Psoas muscle (tissue), 8 donors: ENCODE measurements around the gene NOBOX. TPM values are rescaled to one million over a fixed set of nuclear protein-coding genes. Genes with fewer than 3 reads are reported as not detected.

Source experiments
- ATAC-seq, 4 donors: fragments of 200-7000 bp; cut with Tn5 transposase; one replicate each; pipeline ENCODE4 v1.9.1; 2020; ENCODE audit warnings: moderate library complexity in 3 of 4, mild to moderate bottlenecking in 2 of 4
- DNase-seq, 2 donors: peaks; one replicate each; pipeline ENCODE4 v3.0.0-alpha.2; 2020
- H3K27ac ChIP-seq: fragments of 200-600 bp; one replicate; pipeline ENCODE4 v1.8.0; 2022
- H3K27me3 ChIP-seq, 3 donors: fragments of 200-600 bp in 1 of 3; one replicate each; pipeline versions ENCODE4 v1.6.1 to v1.8.0; 2013 to 2022; ENCODE audit warnings: low read length in 2 of 3, mild to moderate bottlenecking in 2 of 3, moderate library complexity in 1 of 3; ENCODE audit not compliant: insufficient read depth in 3 of 3
- H3K36me3 ChIP-seq, 2 donors: fragments of 200-600 bp in 1 of 2; one replicate each; pipeline versions ENCODE4 v1.6.1 to v1.8.0; 2013 to 2022; ENCODE audit warnings: low read depth in 1 of 2, mild to moderate bottlenecking in 1 of 2, moderate library complexity in 1 of 2; ENCODE audit not compliant: insufficient read depth in 1 of 2
- H3K4me1 ChIP-seq: fragments of 200-600 bp; one replicate; pipeline ENCODE4 v1.8.0; 2022
- H3K4me3 ChIP-seq: fragments of 200-600 bp; one replicate; pipeline ENCODE4 v1.8.0; 2022; ENCODE audit warnings: mild to moderate bottlenecking
- H3K9me3 ChIP-seq: fragments of 200-600 bp; one replicate; pipeline ENCODE4 v1.8.0; 2022
- CTCF ChIP-seq: fragments of 200-600 bp; IDR thresholded peaks from one replicate; pipeline ENCODE4 v1.8.0; 2022; ENCODE audit warnings: antibody characterized with exemption
- WGBS, 3 donors: extraction: QIAGEN DNeasy Blood & Tissue Kit; methylation state at CpG; one replicate each; pipeline versions ENCODE4 v1.1.6 to v1.1.7; 2013; 5-methylcytosine and 5-hydroxymethylcytosine counted together
- intact Hi-C, 2 donors: fragments of 100-400 bp; cut with DNase I; formaldehyde crosslinking; loops; one replicate each; pipeline versions ENCODE4 v1.11.0 to v1.14.2; 2022
- polyA plus RNA-seq, 3 donors: library from polyadenylated mRNA; stranded (reverse); fragments of 200-250 nt; gene quantifications; one replicate each; pipeline ENCODE4 v1.2.3, GENCODE V29; 2013
- total RNA-seq, 4 donors: library from RNA; stranded (reverse); fragmentation: NEBNext Ultra II Directional in 2 of 4; extraction: Animal tissue kit (Norgen Biotek cat#: 25700) in 2 of 4; gene quantifications; one replicate each; pipeline versions ENCODE4 v1.2.1 to v1.2.4, GENCODE V29; 2021 to 2023
- donor health status: healthy with polysubstance abuse.
- donor health status: DM: no; HTN: no; CAD: no; lungs with moderate emphysema.
- donor health status: Bipolar disorder and iron deficiency.
- donor health status: healthy.
- donor health status: DM: yes; HTN: yes; CAD: no.
- donor health status: DM: no; HTN: no; CAD: no.
- donor health status: DM: no; HTN: no; CAD: no.
- donor health status: DM: yes; HTN: yes; CAD: no.

NOBOX gene
- total and polyA plus RNA-seq, 7 donors: not detected

- Histone ChIP-seq H3K27me3 (no peaks in the 10 kb centered on the region), H3K36me3 (no peaks in the 10 kb centered on the region), H3K4me1 (peaks cover 2% of the 10 kb centered on the region), H3K27ac (no peak overlapping the region), H3K4me3 (no peak overlapping the region), H3K9me3 (no peaks in the 10 kb centered on the region)
- 83 to 86% (median 84%) methylated on average over 5 of the region's 5 CpGs for WGBS, 3 donors
- ATAC-seq (no peak), DNase-seq (no peak)
- intact Hi-C loops: no loop called here
- no peak for TF ChIP-seq CTCF
Observed at GRCh38 chr7:144388950-144389349, 14.5 kb downstream of the NOBOX start.

GRCh38 chr7:144386741-144387140 is 16.8 kb downstream of the NOBOX start:
- no peaks in the 10 kb centered on the region for H3K27me3 ChIP-seq
- ATAC-seq (no peak), DNase-seq (no peak)
- no peak overlapping the region for H3K27ac ChIP-seq
- no peaks in the 10 kb centered on the region for H3K9me3 ChIP-seq
- no peak overlapping the region for H3K4me3 ChIP-seq
- H3K4me1 ChIP-seq: peaks cover 2% of the 10 kb centered on the region
- H3K36me3 ChIP-seq: no peaks in the 10 kb centered on the region
- no peak for TF ChIP-seq CTCF
- intact Hi-C loops: no loop called here

GRCh38 chr7:144384555-144385245 is 18.8 kb downstream of the NOBOX start:
- H3K4me1 ChIP-seq: no peaks in the 10 kb centered on the region
- H3K9me3 ChIP-seq: no peaks in the 10 kb centered on the region
- ATAC-seq: no peak
- no peak overlapping the region for H3K4me3 ChIP-seq
- intact Hi-C loops: no loop called here
- WGBS, 3 donors: 67 to 69% (median 68%) methylated on average over 12 of the region's 12 CpGs
- no peaks in the 10 kb centered on the region for H3K36me3 ChIP-seq
- no peaks in the 10 kb centered on the region for H3K27me3 ChIP-seq
- H3K27ac ChIP-seq: no peak overlapping the region
- no peak for DNase-seq
- TF ChIP-seq CTCF: no peak

GRCh38 chr7:144384071-144384470 is 19.4 kb downstream of the NOBOX start:
- Histone ChIP-seq H3K4me1 (no peaks in the 10 kb centered on the region), H3K27ac (no peak overlapping the region), H3K9me3 (no peaks in the 10 kb centered on the region), H3K36me3 (no peaks in the 10 kb centered on the region), H3K4me3 (no peak overlapping the region), H3K27me3 (no peaks in the 10 kb centered on the region)
- WGBS, 3 donors: 77 to 85% (median 79%) methylated on average over 4 of the region's 4 CpGs
- ATAC-seq (no peak), DNase-seq (no peak)
- intact Hi-C loops: no loop called here
- no peak for TF ChIP-seq CTCF

- no peaks in the 10 kb centered on the region for H3K27me3 ChIP-seq
- intact Hi-C loops: no loop called here
- no peaks in the 10 kb centered on the region for H3K4me1 ChIP-seq
- no peak for TF ChIP-seq CTCF
- DNase-seq (no peak), ATAC-seq (no peak)
- no peaks in the 10 kb centered on the region for H3K36me3 ChIP-seq
- no peaks in the 10 kb centered on the region for H3K9me3 ChIP-seq
- no peak overlapping the region for H3K4me3 ChIP-seq
- 90 to 96% (median 95%) methylated on average over 11 of the region's 11 CpGs for WGBS, 3 donors
- H3K27ac ChIP-seq: no peak overlapping the region
Observed at GRCh38 chr7:144379776-144380384, 23.6 kb downstream of the NOBOX start.
